ENCODE data around the gene PLCG2. TPM values are rescaled to one million over a fixed set of nuclear protein-coding genes. Genes with fewer than 3 reads are reported as not detected.
A peak's percentile ranks its signal among the peaks of the same experiment; 100 is the strongest.

The PLCG2 gene
- 10 to 100 TPM in 1 of 2 donors, 1 to 10 TPM in 1; 8.0 to 11.3 TPM for total RNA-seq
- polyA plus RNA-seq (ENCODE audit: insufficient read depth, low read depth, low replicate concordance): 6.8 TPM
- long read RNA-seq, donor 1: 0 reads
- long read RNA-seq, donor 2: 0 reads

GRCh38 chr16:81778861-81779535 lies at the start of gene PLCG2:
Gene PLCG2, plus strand, starts transcription at chr16:81779291. Its CDS starts 6,699 bp downstream, at chr16:81785990.
- TF ChIP-seq CTCF (IDR thresholded peaks at IDR 0.05) (no peak), POLR2A (IDR thresholded peaks at IDR 0.05) (no peak)
- WGBS, 2 donors: 2 to 3% methylated on average over 22 to 42 of the region's 78 CpGs
- DNase-seq: peak; percentile 45
- Histone ChIP-seq H3K4me3 (peak within 1 kb of the TSS; percentile 54 to 64), H3K27ac (no peak within 1 kb of the TSS), H3K27me3 (no peaks in the 10 kb centered on the region), H3K9me3 (no peaks in the 10 kb centered on the region), H3K36me3 (ENCODE audit: low read depth, missing control alignments) (no peaks in the 10 kb centered on the region), H3K4me1 (no peaks in the 10 kb centered on the region)
- intact Hi-C loops (cut with DNase I; ENCODE audit: low total_unique reads): no loop called here

DNA sequence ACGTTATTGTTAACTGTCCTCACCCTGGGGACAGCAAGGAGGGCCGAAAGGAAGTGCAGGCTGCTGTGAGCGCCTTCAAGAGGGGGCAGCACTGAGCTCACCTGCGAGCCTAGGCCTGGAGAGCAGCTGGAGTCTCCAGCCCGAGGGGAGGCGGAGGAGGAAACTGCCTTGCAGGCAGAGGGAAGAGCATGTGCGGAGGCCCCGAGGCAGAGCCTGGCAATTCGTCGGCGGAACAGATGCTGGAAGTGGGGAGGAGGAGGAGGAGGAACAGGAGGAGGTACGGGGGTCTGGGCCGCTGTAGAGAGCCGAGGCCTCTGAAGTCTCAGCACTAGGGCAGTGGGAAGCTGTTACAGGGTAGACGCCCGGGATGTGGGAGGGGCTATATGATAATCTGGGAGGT lies 49.6 kb upstream of the PLCG2 start:
- DNase-seq: no peak
- 58 to 64% methylated on average over 16 of the region's 16 CpGs for WGBS, 2 donors
- H3K4me3 ChIP-seq: no peak overlapping the region
- H3K9me3 ChIP-seq: no peaks in the 10 kb centered on the region
- no peak overlapping the region for H3K27ac ChIP-seq
- H3K4me1 ChIP-seq: peaks cover 6% of the 10 kb centered on the region
- intact Hi-C loops (cut with DNase I; ENCODE audit: low total_unique reads): no loop called here
- no peaks in the 10 kb centered on the region for H3K27me3 ChIP-seq
- H3K36me3 ChIP-seq (ENCODE audit: low read depth, missing control alignments): no peaks in the 10 kb centered on the region
- TF ChIP-seq CTCF (IDR thresholded peaks at IDR 0.05): no peak
- no peak for TF ChIP-seq POLR2A (IDR thresholded peaks at IDR 0.05)

GRCh38 chr16:81730090-81731051 lies 48.7 kb upstream of the PLCG2 start:
- peak; percentile 88 for DNase-seq
- Histone ChIP-seq H3K4me3 (peak overlapping the region; percentile 15 to 57), H3K9me3 (no peaks in the 10 kb centered on the region), H3K36me3 (ENCODE audit: low read depth, missing control alignments) (no peaks in the 10 kb centered on the region), H3K4me1 (peaks cover 6% of the 10 kb centered on the region), H3K27me3 (no peaks in the 10 kb centered on the region), H3K27ac (no peak overlapping the region)
- intact Hi-C loops (cut with DNase I; ENCODE audit: low total_unique reads): no loop called here
- 9 to 14% methylated on average over 28 to 46 of the region's 47 CpGs for WGBS, 2 donors
- TF ChIP-seq POLR2A (IDR thresholded peaks at IDR 0.05): no peak
- TF ChIP-seq CTCF (IDR thresholded peaks at IDR 0.05): peak; percentile 33 to 59 (median 33)

GRCh38 chr16:81731649-81732048 lies 47.4 kb upstream of the PLCG2 start:
- H3K4me1 ChIP-seq: peaks cover 6% of the 10 kb centered on the region
- H3K9me3 ChIP-seq: no peaks in the 10 kb centered on the region
- TF ChIP-seq POLR2A (IDR thresholded peaks at IDR 0.05): no peak
- no peak for TF ChIP-seq CTCF (IDR thresholded peaks at IDR 0.05)
- no peak overlapping the region for H3K4me3 ChIP-seq
- WGBS, 2 donors: 82 to 89% methylated on average over 8 of the region's 8 CpGs
- no peaks in the 10 kb centered on the region for H3K27me3 ChIP-seq
- no peak for DNase-seq
- no peak overlapping the region for H3K27ac ChIP-seq
- no peaks in the 10 kb centered on the region for H3K36me3 ChIP-seq (ENCODE audit: low read depth, missing control alignments)
- intact Hi-C loops (cut with DNase I; ENCODE audit: low total_unique reads): no loop called here
